HepG2 (cell line): ENCODE measurements around the gene DEPDC5. TPM values are rescaled to one million over a fixed set of nuclear protein-coding genes. Genes with fewer than 3 reads are reported as not detected.

Source experiments
- AKNA ChIP-seq: sonication (generic); formaldehyde crosslinking; IDR thresholded peaks from 2 replicates; pipeline ENCODE4 v1.4.0; 2020; ENCODE audit warnings: missing genetic modification reagents, borderline replicate concordance
- ATF1 ChIP-seq: IDR thresholded peaks from 2 replicates; pipeline ENCODE4 v1.6.1; 2016; ENCODE audit warnings: mild to moderate bottlenecking, control low read depth
- CCAR2 ChIP-seq: fragments of 200-400 bp; formaldehyde crosslinking; optimal IDR thresholded peaks from 2 replicates; pipeline ENCODE3; 2018; ENCODE audit warnings: low read depth, mild to moderate bottlenecking, low read length, moderate library complexity
- GFI1 ChIP-seq: sonication (generic); formaldehyde crosslinking; IDR thresholded peaks from 2 replicates; pipeline ENCODE4 v1.5.0; 2020; ENCODE audit warnings: missing genetic modification reagents, mild to moderate bottlenecking, borderline replicate concordance
- HOXA3 ChIP-seq: sonication (generic); formaldehyde crosslinking; IDR thresholded peaks from 2 replicates; pipeline ENCODE4 v1.5.0; 2020; ENCODE audit warnings: missing genetic modification reagents
- HOXD1 ChIP-seq: sonication (generic); formaldehyde crosslinking; IDR thresholded peaks from 2 replicates; pipeline ENCODE4 v1.5.0; 2020; ENCODE audit warnings: missing genetic modification reagents
- MXI1 ChIP-seq: IDR thresholded peaks from 3 replicates; pipeline ENCODE4 v1.6.1; 2012; ENCODE audit warnings: low read depth, low read length, inconsistent platforms, borderline replicate concordance
- PHF8 ChIP-seq: sonication (generic); formaldehyde crosslinking; IDR thresholded peaks from 2 replicates; pipeline ENCODE4 v1.5.0; 2020; ENCODE audit warnings: missing genetic modification reagents
- SMARCC2 ChIP-seq: fragments of 450-650 bp; IDR thresholded peaks from 2 replicates; pipeline ENCODE4 v1.6.1; 2017; ENCODE audit warnings: antibody characterized with exemption, mild to moderate bottlenecking
- YEATS4 ChIP-seq: sonication (generic); formaldehyde crosslinking; IDR thresholded peaks from 2 replicates; pipeline ENCODE4 v1.4.0; 2020; ENCODE audit warnings: missing genetic modification reagents, borderline replicate concordance
- ZBTB39 ChIP-seq: sonication (generic); formaldehyde crosslinking; IDR thresholded peaks from 2 replicates; pipeline ENCODE4 v1.5.0; 2020; ENCODE audit warnings: missing genetic modification reagents
- ZNF124 ChIP-seq: sonication (generic); formaldehyde crosslinking; IDR thresholded peaks from 2 replicates; pipeline ENCODE4 v1.4.0; 2020; ENCODE audit warnings: missing genetic modification reagents
- ZNF136 ChIP-seq: sonication (generic); formaldehyde crosslinking; IDR thresholded peaks from 2 replicates; pipeline ENCODE4 v1.8.1; 2022; ENCODE audit warnings: low read depth, mild to moderate bottlenecking, moderate library complexity, missing genetic modification reagents
- ZNF563 ChIP-seq: sonication (generic); formaldehyde crosslinking; IDR thresholded peaks from 2 replicates; pipeline ENCODE4 v1.8.0; 2022; ENCODE audit warnings: mild to moderate bottlenecking, moderate library complexity, missing genetic modification reagents
- ZNF777 ChIP-seq: sonication (generic); formaldehyde crosslinking; IDR thresholded peaks from 2 replicates; pipeline ENCODE4 v1.4.0; 2020; ENCODE audit warnings: missing genetic modification reagents
- polyA plus RNA-seq, 8 experiments: library from polyadenylated mRNA; depleted of rRNA in 3 of 8; stranded (reverse) in 7 of 8; unstranded in 1 of 8; fragments of >200 nt; fragmentation: Illumina TruSeq in 4 of 8; extraction: Trizol in 4 of 8; gene quantifications; 2 replicates each; pipeline versions ENCODE4 v1.2.1 to v1.2.3, GENCODE V29; 2011 to 2016; ENCODE audit warnings: low read depth in 4 of 8, missing spikeins in 1 of 8, mixed read lengths in 1 of 8; ENCODE audit not compliant: insufficient read depth in 1 of 8
- total RNA-seq, 5 experiments: library from RNA; depleted of rRNA; stranded (reverse); fragments of >200 nt; fragmentation: Illumina TruSeq; extraction: Trizol; gene quantifications; 2 replicates each; pipeline ENCODE4 v1.2.3, GENCODE V29; 2016; ENCODE audit warnings: low read depth in 1 of 5
- TF ChIP-seq, protein P1 (sequence below): sonication (generic); formaldehyde crosslinking; IDR thresholded peaks from 2 replicates; pipeline ENCODE4 v1.8.0; 2022; ENCODE audit warnings: missing genetic modification reagents, low read depth, mild to moderate bottlenecking, borderline replicate concordance
- TF ChIP-seq, protein P2 (sequence below): sonication (generic); formaldehyde crosslinking; IDR thresholded peaks from 2 replicates; pipeline ENCODE4 v1.5.0; 2020; ENCODE audit warnings: missing genetic modification reagents, mild to moderate bottlenecking, borderline replicate concordance
- TF ChIP-seq, protein P3 (sequence below): sonication (generic); formaldehyde crosslinking; IDR thresholded peaks from 2 replicates; pipeline ENCODE4 v1.5.1; 2020; ENCODE audit warnings: mild to moderate bottlenecking, missing genetic modification reagents

Gene DEPDC5
- total and polyA plus RNA-seq, 2 of the 13 experiments (the other 11 are each of a cell fraction or from before 2014, with no cell fraction given): 9.8 to 12.4 TPM

DNA sequence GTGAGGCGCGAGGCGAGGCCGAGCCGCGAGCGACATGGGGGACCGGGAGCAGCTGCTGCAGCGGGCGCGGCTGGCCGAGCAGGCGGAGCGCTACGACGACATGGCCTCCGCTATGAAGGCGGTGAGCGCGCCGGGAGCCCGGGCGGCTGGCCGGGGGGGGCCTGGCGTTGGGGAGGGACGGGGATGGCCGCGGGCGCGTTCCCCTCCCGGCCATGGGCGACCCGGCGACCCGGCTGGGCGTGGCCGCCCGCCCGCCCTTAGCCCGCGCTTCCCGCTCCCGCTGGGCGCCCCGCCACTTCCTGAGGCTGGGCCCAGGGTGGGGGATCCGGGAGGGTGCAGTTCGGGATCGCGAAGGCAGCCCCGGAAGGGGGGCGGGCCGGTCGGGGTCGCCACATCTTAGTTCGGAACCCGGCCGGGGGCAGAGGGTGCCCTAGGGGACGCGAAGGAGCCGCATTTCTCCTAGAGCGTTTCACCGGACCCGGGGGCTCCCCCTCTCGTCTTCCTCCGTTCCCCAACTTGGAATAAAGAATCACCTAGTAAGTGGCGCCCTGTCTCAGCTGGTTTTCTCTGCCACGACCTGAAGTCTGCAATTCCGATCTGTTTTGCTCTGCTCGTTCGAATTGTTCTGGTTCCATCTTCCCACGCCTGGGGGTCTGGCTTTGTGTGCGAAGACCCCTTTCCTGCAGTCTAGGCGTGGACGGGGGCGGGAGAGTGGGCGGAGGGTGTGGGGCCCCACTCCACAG lies 191.1 kb downstream of the DEPDC5 start (continued):
- TF ChIP-seq ZBTB39 (CRISPR knock-in tag): no peak
- TF ChIP-seq SMARCC2: no peak
- TF ChIP-seq AKNA (CRISPR knock-in tag): no peak
- TF ChIP-seq ZNF124 (CRISPR knock-in tag): no peak
- TF ChIP-seq CCAR2: no peak
- no peak for TF ChIP-seq ZNF136
- TF ChIP-seq ZNF563 (CRISPR knock-in tag): peak; percentile 74; the same call in 1 of the 2 replicates
- peak; percentile 40; the same call in 1 of the 2 replicates for TF ChIP-seq PHF8
- no peak for TF ChIP-seq GFI1 (CRISPR knock-in tag)
- TF ChIP-seq, protein P1, sequence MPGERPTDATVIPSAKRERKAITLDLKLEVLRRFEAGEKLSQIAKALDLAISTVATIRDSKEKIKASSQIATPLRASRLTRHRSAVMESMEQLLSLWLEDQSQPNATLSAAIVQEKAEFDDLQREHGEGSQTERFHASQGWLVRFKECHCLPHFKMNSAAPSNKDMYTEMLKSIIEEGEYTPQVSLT: no peak
- TF ChIP-seq, protein P2, sequence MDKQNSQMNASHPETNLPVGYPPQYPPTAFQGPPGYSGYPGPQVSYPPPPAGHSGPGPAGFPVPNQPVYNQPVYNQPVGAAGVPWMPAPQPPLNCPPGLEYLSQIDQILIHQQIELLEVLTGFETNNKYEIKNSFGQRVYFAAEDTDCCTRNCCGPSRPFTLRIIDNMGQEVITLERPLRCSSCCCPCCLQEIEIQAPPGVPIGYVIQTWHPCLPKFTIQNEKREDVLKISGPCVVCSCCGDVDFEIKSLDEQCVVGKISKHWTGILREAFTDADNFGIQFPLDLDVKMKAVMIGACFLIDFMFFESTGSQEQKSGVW (CRISPR knock-in tag): no peak
- no peak for TF ChIP-seq HOXA3
- TF ChIP-seq ZNF777: no peak; the same call in 1 of the 2 replicates
- TF ChIP-seq HOXD1 (CRISPR knock-in tag): peak; percentile 28; the same call in 1 of the 2 replicates
- no peak for TF ChIP-seq ATF1 (CRISPR knock-in tag)
- TF ChIP-seq MXI1: peak; percentile 5; the same call in 1 of the 3 replicates
- peak; percentile 49 for TF ChIP-seq YEATS4
- TF ChIP-seq, protein P3, sequence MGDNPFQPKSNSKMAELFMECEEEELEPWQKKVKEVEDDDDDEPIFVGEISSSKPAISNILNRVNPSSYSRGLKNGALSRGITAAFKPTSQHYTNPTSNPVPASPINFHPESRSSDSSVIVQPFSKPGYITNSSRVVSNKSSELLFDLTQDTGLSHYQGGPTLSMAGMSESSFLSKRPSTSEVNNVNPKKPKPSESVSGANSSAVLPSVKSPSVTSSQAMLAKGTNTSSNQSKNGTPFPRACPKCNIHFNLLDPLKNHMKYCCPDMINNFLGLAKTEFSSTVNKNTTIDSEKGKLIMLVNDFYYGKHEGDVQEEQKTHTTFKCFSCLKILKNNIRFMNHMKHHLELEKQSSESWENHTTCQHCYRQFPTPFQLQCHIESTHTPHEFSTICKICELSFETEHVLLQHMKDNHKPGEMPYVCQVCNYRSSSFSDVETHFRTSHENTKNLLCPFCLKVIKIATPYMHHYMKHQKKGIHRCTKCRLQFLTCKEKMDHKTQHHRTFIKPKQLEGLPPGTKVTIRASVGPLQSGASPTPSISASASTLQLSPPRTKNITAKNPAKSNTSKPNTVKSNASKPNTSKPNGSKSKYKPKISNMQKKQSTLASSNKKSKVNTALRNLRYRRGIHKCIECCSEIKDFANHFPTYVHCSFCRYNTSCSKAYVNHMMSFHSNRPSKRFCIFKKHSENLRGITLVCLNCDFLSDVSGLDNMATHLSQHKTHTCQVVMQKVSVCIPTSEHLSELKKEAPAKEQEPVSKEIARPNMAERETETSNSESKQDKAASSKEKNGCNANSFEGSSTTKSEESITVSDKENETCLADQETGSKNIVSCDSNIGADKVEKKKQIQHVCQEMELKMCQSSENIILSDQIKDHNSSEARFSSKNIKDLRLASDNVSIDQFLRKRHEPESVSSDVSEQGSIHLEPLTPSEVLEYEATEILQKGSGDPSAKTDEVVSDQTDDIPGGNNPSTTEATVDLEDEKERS (CRISPR knock-in tag): no peak
